Stimulated activated CD8-positive, alpha-beta memory T cell treated with anti-CD3 and anti-CD28 coated beads, Interleukin-2, amount 100 ng/mL, for 1 hour (primary cell): ENCODE data around the gene IL15RA.
"Not testable (repeated sequence)": the region's sequence is repeated elsewhere in the genome, so short reads cannot be mapped to it uniquely, and the experiment has no call there.

Experiments used
- DNase-seq, 2 donors: peaks; one replicate each; pipeline ENCODE4 v3.0.0-alpha.2; 2020; ENCODE audit warnings: low read depth in 2 of 2

IL15RA gene

DNA sequence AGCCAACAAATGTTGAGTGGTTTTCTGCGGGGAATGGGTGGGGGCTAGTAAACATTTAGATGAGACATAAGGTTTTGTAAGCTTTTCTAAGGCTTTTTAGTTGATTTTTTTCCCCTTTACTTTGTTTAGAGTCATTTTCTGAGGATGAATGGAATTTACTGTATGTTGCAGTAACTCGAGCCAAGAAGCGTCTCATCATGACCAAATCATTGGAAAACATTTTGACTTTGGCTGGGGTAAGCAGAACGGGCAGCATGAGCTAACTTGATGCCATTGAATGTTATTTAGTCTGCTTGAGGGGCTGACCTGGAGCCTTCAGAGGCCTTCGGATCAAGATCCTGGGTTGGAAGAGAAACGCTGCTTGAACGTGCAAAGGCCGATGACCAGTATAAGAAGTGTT is 50.0 kb downstream of the IL15RA start:
- DNase-seq, result no peak

DNA sequence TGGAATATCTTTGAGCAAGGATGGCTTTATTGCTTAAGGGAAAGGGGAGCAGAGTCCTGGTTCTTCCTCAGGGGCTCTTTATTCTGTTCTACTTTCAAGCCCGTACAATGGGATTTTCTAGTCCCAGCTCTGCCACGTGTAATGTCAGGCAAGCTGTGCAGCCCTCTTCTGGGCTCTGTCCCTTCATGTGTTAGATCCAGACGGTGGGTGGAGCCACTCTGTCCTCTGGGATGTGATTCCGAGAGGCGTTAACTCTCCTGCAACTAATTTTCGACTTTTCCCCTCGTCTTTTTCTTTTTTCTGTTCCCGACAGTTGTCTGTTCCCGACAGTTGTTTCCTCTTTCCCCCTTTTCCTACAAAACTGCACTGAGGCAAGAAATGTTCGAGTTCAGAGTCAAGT is 52.5 kb downstream of the IL15RA start:
- DNase-seq, result no peak

DNA sequence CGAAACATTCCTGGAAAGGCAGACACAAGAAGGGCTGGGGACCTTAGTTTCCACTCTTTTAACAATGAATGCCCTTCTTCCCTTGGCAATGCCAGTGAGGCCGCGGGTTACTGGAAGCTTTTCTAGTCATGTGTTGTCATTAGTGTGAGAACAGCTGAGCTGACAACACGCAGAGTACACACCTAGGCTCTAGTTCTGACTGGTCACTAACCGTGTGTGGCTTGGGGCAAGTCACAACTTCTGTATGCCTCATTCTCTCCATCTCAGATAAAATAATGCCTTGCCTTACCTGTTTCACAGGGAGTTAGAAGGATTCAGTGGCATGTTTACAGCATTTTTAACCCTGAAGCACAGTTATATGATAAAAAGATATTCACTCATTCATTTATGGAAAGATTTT is 55.6 kb downstream of the IL15RA start:
- no peak for DNase-seq

DNA sequence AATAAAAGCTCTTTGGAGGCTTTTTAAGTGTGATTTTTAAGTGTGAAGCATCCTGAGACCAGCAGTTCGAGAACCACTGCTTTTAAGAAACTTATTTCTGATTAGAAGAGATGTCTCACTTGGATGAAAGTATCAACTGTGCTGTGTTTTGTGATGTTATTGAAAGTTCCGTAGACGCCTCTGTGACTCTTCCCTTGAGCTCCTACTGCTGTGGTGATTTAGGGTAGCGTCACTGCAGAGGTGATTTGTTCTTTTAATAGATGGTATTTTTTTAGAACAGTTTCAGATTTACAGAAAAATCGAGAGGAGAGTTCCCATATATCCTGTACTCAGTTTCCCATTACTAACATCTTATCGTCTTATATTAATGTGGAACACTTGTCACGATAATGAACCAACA is 57.8 kb downstream of the IL15RA start:
- DNase-seq, result no peak

DNA sequence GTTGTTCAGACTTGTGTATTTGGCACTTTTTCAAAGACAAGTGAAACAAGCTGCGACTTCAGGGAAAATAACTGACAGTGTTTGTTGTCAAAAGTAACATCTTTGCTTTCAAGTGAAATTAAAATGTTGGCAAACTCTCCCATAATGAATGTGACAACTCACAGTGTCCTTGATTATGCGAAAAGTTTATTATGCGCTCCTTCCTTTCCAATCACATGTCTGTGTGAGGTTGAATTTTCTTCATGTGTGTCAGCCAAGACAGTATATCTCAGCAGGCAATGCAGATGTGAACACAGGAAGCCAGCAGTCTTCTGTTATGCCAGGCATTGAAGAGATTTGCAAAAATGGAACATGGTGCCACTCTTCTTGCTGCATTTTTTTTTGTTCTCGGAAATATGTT is 58.6 kb downstream of the IL15RA start:
- DNase-seq, result no peak

DNA sequence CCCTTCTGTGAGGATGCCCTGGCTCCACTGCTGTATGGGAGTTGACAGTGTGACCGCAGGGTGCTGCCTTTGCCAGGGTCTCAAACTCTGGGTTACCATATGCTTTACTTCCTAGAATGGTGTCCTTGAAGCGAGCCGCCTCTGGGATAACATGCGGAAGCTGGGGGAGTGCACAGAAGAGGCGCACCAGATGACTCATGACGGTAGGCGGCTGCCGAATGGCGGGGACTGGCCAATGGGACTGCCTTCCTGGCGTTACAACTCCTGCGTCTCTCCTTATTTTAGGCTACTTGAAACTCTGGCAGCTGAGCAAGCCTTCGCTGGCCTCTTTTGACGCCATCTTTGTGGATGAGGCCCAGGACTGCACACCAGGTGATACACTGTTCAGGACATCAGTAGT is 60.0 kb downstream of the IL15RA start:
- DNase-seq, result no peak

DNA sequence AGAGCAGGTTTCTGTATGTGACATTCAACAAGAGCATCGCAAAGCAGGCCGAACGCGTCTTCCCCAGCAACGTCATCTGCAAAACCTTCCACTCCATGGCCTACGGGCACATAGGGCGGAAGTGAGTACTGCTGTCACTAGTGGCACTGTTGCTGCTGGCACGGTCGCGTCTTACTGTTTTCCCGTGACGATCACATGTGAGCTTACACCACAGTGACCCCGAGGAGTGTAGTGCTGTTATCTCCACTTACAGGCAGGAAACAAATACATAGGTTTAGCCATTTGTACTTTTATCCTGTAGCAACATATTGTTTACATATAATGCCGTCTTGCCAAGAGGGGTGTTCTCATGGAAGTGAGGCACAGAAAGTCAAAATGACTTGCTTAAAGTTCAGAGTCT is 61.9 kb downstream of the IL15RA start:
- DNase-seq, result no peak

DNA sequence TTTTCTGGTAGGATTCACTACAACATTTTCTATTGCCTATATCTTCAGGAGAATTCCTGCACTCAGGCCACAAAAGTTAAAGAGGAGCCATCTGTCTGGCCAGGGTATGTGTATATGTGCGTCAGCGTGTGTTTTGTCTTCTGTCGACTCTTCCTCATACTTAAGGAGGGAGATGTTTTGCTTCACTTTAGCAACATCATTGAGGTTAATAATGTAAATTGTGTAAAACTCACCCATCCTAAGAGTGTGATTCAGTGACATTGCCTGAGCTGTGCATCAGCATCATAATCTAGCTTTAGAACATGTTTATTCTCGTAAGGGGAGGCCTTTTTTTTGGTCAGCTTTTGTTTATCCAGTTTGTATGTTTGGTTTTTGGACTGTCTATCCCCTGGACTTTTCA is 63.6 kb downstream of the IL15RA start:
- DNase-seq, result no peak

DNA sequence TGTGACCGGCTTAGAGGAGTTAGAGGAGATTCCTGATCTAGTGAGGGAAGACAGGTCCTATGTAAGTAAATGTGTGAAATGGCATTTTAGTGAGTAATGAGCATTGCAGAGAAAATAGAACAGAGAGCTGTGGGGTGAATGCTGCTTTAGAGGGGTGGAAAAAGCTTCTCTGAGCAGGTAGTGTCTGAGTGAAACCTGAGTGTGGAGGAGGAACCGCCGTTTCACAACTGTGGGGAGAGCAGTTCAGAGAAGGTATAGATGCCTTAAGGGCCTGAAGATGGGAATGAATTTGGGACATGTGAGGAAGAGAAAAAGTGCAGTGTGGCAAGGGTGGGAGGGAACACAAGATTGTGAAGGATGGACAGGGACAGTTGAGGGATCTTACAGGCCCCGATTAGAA is 65.7 kb downstream of the IL15RA start:
- DNase-seq, result no peak

DNA sequence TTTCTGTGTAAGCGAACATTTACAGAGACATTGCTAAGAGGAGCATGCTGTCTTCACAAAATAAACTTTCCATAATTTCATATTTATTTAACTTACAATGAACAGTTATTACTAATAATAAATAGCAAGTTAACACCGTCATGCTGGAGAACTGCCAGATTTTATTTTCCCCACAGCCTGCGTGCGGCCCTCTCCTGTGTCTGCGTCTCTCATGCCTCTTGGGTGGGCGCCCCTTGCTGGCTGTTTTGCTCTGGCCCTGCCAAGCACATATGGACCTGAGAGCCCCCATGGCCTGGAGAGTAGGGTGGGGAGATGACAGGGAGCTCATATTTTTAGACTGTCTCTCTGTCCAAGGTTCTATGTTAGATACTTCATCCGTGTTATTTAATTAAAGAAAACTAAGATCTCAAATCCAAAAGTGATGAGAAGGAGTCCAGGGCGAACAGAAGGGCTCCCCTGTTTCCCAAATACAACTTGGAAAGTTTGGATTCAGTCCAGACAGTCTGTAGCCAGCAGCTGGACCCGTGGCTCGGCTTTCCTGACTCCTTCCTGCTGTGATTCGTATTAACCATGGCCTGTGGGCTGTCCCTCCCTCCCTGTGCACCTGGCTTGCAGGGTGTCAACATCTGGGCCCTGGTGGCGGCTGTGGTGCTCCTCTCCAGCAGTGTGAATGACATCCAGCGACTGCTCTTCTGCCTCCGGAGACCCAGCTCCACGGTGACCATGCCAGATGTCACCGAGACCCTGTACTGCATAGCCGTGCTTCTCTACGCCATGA is 66.8 kb downstream of the IL15RA start:
- DNase-seq, result no peak

DNA sequence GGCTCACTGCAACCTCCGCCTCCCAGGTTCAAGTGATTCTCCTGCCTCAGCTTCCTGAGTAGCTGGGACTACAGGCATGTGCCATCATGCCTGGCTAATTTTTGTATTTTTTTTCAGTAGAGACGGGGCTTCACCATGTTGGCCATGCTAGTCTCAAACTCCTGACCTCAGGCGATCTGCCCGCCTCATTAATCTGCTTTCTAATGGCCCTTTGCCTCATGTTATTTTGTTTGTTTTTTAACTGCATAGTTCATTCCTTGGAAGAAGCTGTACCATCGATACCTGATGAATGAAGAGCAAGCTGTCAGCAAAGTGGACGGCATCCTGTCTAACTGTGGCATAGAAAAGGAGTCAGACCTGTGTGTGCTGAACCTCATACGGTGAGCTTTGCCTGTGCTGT is 68.7 kb downstream of the IL15RA start:
- not testable (repeated sequence) for DNase-seq

DNA sequence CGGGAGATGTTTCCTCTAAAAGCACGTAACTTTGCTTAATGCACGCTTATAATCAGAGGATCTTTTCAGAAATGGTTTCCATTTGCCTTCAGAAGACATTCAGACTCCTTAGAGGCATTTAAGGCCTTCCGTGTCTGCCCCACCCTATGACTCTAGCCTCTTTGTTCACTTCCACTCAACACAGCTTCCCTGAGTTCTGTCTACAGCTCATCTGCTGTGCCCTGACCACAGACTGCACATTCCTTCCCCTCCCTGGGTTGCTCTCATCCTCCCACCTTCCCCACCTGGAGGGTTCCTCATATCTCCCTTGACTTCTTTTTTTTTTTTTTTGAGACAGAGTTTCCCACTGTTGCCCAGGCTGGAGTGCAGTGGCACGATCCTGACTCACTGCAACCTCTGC is 70.7 kb downstream of the IL15RA start:
- DNase-seq, result no peak

DNA sequence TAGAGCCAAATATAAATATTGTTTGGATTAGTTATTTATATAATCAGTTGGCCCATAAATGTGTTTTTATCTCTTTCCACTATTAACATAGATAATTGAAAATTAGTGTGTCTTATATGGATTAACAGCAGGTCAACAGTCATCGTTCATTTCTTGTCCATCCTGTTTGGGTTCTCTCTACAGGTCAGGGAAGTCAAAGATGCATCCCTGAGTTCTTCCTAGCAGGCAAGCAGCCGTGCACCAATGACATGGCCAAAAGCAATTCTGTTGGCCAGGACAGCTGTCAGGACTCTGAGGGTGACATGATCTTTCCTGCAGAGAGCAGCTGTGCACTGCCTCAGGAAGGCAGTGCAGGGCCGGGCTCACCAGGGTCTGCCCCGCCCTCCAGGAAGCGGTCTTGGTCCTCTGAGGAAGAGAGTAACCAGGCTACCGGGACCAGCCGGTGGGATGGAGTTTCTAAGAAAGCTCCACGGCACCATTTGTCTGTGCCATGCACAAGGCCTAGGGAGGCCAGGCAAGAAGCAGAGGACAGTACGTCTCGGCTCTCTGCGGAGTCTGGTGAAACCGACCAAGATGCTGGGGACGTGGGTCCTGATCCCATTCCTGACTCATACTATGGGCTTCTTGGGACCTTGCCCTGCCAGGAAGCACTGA is 71.4 kb downstream of the IL15RA start:
- DNase-seq, result no peak

DNA sequence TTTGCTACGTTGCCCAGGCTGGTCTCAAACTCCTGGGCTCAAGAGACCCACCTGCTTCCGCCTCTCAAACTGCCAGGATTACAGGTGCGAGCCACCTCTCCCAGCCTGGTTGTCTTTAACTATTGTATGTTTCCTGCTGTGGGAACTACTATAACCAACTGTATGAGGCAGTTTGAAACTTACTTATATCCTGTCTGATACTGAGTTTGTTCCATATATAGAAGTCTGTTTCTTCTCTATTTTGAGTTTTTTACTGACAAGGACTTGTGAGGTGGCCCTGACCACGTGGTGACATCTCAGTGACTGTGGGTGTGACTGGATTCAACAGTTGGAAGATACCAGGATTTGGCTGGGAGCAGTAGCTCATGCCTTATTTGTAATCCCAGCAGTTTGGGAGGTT is 73.1 kb downstream of the IL15RA start:
- no peak for DNase-seq

DNA sequence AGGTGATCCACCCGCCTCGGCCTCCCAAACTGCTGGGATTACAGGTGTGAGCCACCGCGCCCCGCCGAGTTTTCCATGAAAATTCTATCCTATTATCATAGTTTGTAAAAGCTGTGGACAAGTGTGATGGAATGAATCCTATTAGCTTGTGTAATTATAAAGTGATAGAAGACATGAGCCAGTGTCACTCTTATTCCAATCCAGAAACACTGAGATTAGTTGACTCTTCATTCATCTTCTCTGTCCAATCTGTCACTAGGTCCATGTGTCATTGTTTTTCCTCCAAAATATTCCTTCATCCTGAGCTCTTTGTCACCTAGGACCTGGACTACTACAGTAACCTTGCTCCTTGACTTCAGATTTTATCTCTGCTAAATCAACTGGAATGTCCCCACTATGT is 73.8 kb downstream of the IL15RA start:
- DNase-seq, result no peak

DNA sequence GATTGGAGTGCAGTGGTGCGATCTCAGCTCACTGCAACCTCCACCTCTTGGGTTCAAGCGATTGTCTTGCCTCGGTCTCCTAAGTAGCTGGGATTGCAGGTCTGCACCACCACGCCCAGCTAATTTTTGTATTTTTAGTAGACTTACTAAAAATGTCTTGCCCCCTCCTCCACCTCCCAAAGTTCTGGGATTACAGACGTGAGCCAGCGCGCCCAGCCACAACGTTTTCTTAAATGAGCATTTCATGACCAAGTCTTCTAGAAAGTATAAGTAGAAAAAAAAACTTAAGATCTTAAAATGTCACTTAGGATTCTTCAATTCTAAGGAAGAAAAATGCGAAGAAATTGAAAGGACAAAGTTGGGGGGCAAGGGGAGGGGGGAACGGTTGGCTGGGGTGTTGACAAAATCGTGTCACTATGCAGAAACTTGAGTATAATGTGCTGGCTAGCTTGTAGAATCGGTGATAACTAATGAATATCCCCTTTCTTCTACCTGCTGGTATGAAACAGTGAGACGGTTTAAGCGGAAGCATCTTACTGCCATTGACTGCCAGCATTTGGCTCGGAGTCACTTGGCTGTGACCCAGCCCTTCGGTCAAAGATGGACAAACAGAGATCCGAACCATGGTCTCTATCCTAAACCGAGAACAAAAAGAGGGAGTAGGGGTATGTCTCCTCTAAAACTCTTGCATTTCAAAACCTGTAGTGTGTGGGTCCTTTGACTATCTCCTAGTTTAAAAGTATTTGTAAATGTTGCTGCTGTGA is 74.7 kb downstream of the IL15RA start:
- no peak for DNase-seq
